OCI-LY1 (cell line): Measurements from ENCODE around the gene PLA2G2F.

Experiments
- EZH2 ChIP-seq: fragments of 200-600 bp; sonication (generic), shearing (Covaris generic); IDR thresholded peaks from 2 replicates; pipeline ENCODE4 v1.8.0; 2017; ENCODE audit warnings: borderline replicate concordance, mixed run types, mild to moderate bottlenecking, antibody characterized with exemption, low read length, moderate library complexity, mixed read lengths
- TF ChIP-seq, protein P1 (sequence below): fragments of 200-600 bp; sonication (generic), shearing (Covaris generic); IDR thresholded peaks from 2 replicates; pipeline ENCODE4 v1.5.1; 2017; ENCODE audit warnings: mild to moderate bottlenecking, antibody characterized with exemption, low read length, moderate library complexity, mixed read lengths

DNA sequence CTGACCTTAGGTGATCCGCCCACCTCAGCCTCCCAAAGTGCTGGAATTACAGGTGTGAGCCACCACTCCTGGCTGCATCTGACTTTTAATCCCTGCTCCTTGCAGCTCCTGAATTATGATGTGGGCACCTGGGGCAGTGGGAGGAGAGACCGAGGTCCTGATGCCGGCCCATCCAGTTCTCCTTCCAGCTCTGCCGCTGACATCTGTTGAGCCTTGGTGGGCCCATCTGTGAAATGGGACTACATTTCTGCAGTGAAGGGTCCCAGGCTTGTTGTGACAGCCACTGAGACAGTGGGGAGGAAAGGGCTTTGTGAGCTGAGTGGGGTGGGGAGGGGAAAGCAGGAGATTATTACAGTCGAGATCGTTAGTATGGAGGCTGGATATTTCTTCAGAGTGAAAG, 11.8 kb downstream of the PLA2G2F start:
- no peak for TF ChIP-seq EZH2
- TF ChIP-seq, protein P1, sequence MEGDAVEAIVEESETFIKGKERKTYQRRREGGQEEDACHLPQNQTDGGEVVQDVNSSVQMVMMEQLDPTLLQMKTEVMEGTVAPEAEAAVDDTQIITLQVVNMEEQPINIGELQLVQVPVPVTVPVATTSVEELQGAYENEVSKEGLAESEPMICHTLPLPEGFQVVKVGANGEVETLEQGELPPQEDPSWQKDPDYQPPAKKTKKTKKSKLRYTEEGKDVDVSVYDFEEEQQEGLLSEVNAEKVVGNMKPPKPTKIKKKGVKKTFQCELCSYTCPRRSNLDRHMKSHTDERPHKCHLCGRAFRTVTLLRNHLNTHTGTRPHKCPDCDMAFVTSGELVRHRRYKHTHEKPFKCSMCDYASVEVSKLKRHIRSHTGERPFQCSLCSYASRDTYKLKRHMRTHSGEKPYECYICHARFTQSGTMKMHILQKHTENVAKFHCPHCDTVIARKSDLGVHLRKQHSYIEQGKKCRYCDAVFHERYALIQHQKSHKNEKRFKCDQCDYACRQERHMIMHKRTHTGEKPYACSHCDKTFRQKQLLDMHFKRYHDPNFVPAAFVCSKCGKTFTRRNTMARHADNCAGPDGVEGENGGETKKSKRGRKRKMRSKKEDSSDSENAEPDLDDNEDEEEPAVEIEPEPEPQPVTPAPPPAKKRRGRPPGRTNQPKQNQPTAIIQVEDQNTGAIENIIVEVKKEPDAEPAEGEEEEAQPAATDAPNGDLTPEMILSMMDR = no peak
